Measurements from ENCODE around the gene INPP5A. TPM values are rescaled to one million over a fixed set of nuclear protein-coding genes. Genes with fewer than 3 reads are reported as not detected.

INPP5A gene
- total RNA-seq, 6 donors from 2014 or later, result 28.6 to 81.7 (median 44.8) TPM

GRCh38 chr10:132655735-132656134, 118.1 kb downstream of the INPP5A start:
- no peak overlapping the region for H3K27ac ChIP-seq
- peak in 1 of 2 donors; percentile 56 for DNase-seq
- WGBS, 2 donors, result 77 to 97% methylated on average over 2 to 8 of the region's 8 CpGs
- H3K27me3 ChIP-seq, result no peaks in the 10 kb centered on the region
- H3K4me1 ChIP-seq, result peaks cover 0 to 5% (median 0%) of the 10 kb centered on the region in 4 donors
- no peak for TF ChIP-seq CTCF (IDR thresholded peaks at IDR 0.05)
- no peak for TF ChIP-seq POLR2A (IDR thresholded peaks at IDR 0.05)
- no peak for TF ChIP-seq EP300 (IDR thresholded peaks at IDR 0.05)
- no peak for TF ChIP-seq POLR2AphosphoS5 (IDR thresholded peaks at IDR 0.05)
- no peaks in the 10 kb centered on the region for H3K9me3 ChIP-seq
- ATAC-seq (ENCODE audit: low FRiP score in 2 of 2), result no peak
- H3K4me3 ChIP-seq, result no peak overlapping the region
- H3K36me3 ChIP-seq, result peaks cover 3 to 54% (median 26%) of the 10 kb centered on the region in 4 donors

GRCh38 chr10:132656283-132657126, 118.9 kb downstream of the INPP5A start:
- peaks cover 0 to 2% (median 0%) of the 10 kb centered on the region in 4 donors for H3K9me3 ChIP-seq
- H3K27ac ChIP-seq, result no peak overlapping the region
- TF ChIP-seq EP300 (IDR thresholded peaks at IDR 0.05), result no peak
- TF ChIP-seq CTCF (IDR thresholded peaks at IDR 0.05), result no peak
- TF ChIP-seq POLR2AphosphoS5 (IDR thresholded peaks at IDR 0.05), result no peak
- TF ChIP-seq POLR2A (IDR thresholded peaks at IDR 0.05), result no peak
- ATAC-seq (ENCODE audit: low FRiP score in 2 of 2), result no peak
- 84 to 85% methylated on average over 3 to 18 of the region's 18 CpGs for WGBS, 2 donors
- H3K36me3 ChIP-seq, result peaks cover 3 to 54% (median 24%) of the 10 kb centered on the region in 4 donors
- no peaks in the 10 kb centered on the region for H3K27me3 ChIP-seq
- peaks cover 0 to 5% (median 0%) of the 10 kb centered on the region in 4 donors for H3K4me1 ChIP-seq
- no peak for DNase-seq
- H3K4me3 ChIP-seq, result no peak overlapping the region

DNA sequence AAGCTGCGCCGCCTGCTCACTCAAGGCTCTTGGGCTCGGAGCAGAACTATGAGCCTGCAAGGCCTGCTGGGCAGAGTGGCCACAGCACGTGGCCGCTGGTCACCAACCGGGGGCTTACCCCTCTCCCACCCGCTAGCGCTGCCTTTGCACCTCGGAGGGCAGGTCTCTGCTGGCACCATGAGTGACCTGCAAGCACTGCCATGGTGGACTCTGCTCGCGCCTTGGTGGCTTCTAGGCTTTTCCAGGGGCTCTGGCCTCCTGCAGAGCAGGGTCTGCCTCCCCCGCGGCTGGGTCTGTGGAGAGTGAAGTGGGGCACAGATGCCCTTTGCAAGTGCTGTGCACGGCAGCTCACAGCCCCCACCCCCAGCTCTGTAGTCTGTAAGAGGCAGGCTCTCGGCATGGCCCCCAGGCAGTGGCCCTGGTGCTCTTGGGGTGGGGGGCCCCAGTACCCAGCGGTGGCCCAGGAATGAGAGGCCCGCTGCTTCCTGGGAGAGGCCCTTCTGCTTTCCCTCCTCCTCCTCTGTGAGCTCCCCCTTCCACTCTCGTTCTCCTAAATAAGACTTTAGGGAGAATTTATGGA, 119.6 kb downstream of the INPP5A start:
- H3K27ac ChIP-seq, result no peak overlapping the region
- WGBS, 2 donors, result 93 to 95% methylated on average over 3 to 16 of the region's 18 CpGs
- no peak overlapping the region for H3K4me3 ChIP-seq
- ATAC-seq (ENCODE audit: low FRiP score in 2 of 2) (no peak), DNase-seq (peak in 1 of 2 donors; percentile 70)
- H3K36me3 ChIP-seq, result peaks cover 3 to 53% (median 24%) of the 10 kb centered on the region in 4 donors
- TF ChIP-seq CTCF (IDR thresholded peaks at IDR 0.05) (no peak), POLR2AphosphoS5 (IDR thresholded peaks at IDR 0.05) (no peak), EP300 (IDR thresholded peaks at IDR 0.05) (no peak), POLR2A (IDR thresholded peaks at IDR 0.05) (no peak)
- H3K9me3 ChIP-seq, result peaks cover 0 to 2% (median 0%) of the 10 kb centered on the region in 4 donors
- H3K4me1 ChIP-seq, result peaks cover 0 to 5% (median 0%) of the 10 kb centered on the region in 4 donors
- H3K27me3 ChIP-seq, result no peaks in the 10 kb centered on the region

DNA sequence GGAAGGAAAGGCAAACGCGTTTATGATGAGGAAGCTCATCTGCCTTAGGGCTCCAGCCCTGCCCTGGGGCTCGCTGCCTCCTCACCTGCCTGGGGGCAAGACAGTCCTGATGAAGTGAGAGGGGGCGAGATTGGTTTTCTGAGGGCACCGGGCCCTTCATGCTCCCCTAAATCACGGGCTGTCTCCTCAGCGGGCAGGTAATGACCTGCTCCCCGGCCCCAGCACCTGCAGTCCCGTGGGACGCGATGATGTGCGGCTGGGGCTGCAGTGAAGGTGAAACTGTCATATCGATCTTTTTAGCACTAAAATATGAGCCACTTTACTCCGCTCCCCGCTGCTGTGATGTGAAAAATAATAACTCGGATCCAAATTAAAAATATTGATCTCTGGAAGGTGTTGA, 120.2 kb downstream of the INPP5A start:
- WGBS, 2 donors, result 90% methylated on average over 16 of the region's 16 CpGs
- DNase-seq (no peak), ATAC-seq (ENCODE audit: low FRiP score in 2 of 2) (no peak)
- H3K4me3 ChIP-seq, result no peak overlapping the region
- peaks cover 0 to 2% (median 0%) of the 10 kb centered on the region in 4 donors for H3K9me3 ChIP-seq
- no peak for TF ChIP-seq POLR2AphosphoS5 (IDR thresholded peaks at IDR 0.05)
- no peak for TF ChIP-seq EP300 (IDR thresholded peaks at IDR 0.05)
- TF ChIP-seq CTCF (IDR thresholded peaks at IDR 0.05), result no peak
- H3K27ac ChIP-seq, result no peak overlapping the region
- peaks cover 0 to 5% (median 0%) of the 10 kb centered on the region in 4 donors for H3K4me1 ChIP-seq
- peaks cover 3 to 48% (median 19%) of the 10 kb centered on the region in 4 donors for H3K36me3 ChIP-seq
- H3K27me3 ChIP-seq, result no peaks in the 10 kb centered on the region

Measured in upper lobe of left lung (tissue), 6 donors.